HG02885 (cell line): Measurements from ENCODE around the gene PTPRT.

Experiments used
- ATAC-seq: cut with Tn5 transposase; IDR thresholded peaks from one replicate; pipeline ENCODE4 v1.9.1; 2021; ENCODE audit warnings: mild to moderate bottlenecking; ENCODE audit not compliant: unreplicated experiment, poor library complexity

The PTPRT gene

DNA sequence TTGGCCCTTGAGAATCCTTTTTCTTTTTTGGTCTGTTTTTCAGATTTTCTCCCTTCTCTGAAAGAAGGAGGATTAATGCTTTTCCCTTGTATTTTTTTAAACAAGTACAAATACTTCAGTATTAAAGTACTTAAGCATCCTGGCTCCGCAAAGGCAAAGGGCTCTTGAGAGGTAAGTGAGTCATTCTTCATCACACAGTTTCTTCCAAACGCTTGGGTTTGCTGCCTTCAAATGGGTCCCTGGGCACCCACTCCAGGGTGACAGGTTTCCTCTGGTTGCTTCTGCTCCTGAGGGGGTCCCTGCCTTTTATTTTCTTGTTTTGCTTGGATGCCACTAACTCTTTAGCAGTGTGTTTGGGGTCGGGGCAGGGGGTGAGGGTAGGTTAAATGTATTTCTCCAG, 437.1 kb downstream of the PTPRT start:
- no peak for ATAC-seq

DNA sequence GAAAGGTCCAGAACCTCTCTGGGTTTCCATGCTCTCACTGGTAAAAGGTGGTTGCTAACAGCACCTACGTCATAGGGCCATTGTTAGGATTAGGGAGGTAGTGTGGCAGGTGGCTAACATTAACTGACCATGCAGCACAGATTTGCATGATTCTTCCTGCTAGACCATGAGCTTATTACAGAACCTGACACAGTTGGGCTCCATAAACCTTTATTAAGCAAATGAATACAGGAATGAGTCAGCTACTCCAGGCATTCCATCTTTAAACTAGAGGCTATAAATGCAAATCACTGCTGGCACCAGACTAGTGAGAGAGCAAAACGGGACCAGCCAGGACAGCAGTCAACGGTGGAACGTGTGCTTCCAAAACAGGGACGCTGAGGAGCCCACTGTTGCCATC, 440.1 kb downstream of the PTPRT start:
- no peak for ATAC-seq

DNA sequence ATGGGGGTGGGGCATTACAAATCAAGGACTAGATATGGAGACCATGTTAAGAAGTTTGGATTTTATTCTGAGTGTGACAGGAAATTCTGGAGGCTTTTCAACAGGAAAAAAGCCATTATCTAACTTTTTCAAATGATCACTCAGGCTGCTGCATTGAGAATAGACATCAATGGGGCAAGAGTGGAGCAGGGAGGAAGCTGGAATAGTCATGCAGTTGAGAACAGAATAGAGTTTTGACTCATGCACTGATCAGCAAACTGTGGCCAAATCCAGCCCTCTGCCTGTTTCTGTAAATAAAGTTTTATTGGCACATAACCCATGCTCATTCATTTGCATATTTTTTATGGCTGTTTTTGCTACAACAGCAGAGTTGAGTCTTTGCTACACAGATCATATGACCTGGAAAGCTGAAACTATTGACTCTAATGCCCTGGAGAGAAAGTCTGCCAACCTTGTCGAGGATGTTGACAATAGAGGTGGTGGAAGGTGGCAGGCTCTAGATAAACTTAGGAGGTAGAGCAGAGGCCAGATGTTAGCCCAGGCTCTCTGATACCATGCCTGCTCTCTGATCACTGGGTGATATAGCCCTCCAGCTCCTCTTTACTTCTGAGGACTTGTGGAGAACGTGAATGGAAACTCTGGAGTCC, 441.8 kb downstream of the PTPRT start:
- no peak for ATAC-seq

DNA sequence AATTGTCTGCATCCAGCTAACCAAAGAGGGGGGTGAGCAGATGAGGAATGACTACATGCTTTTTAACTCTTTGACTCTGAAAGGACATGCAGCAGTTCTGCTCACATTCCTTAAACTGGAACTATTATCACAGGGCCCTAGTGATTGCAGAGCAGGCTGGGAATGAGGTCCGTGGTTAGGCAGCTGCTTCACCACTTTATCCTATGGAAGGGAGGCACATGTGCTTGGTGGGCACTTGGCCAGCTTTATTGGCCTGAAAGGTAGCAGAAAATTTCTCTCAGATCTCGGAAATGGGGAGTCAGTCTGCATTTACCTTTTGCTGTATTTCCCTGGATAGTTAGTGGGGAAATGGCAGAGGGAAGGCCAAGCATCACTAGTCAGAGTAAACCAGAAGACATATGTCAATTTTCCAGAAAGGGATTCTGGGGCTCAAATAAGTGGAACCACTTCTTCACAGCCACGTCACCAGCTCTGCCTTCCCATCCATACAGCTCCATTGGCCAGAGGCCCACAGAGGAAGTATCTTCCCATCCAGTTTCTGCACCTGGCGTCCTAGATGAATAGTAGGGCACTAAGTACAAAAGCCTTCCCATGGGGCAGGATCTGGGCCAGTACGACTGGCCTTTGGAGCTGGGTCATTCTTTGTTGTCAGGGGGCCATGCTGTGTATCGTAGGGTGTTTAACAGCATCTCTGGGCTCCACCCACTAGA, 444.8 kb downstream of the PTPRT start:
- ATAC-seq: no peak

GRCh38 chr20:42742926-42743325, 446.8 kb downstream of the PTPRT start:
- ATAC-seq: no peak

DNA sequence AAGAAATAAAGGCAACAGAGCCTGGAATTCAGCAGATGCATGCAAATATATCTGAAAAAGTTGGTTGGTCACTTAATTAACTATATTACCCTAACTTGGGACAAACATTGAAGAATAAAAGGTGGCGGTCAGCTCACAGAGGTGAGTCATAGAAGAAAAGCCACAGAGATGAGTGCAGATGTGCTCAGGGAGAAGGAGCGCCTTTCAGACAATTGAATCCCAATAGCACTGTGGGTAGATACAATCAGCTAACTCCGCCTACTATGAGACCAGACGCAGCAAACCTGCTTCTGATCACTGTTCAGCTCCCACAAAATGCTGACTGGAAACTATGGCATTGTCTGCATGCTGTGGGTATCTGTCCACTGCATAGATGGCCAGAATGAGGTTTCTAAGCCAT, 447.8 kb downstream of the PTPRT start:
- ATAC-seq: no peak

DNA sequence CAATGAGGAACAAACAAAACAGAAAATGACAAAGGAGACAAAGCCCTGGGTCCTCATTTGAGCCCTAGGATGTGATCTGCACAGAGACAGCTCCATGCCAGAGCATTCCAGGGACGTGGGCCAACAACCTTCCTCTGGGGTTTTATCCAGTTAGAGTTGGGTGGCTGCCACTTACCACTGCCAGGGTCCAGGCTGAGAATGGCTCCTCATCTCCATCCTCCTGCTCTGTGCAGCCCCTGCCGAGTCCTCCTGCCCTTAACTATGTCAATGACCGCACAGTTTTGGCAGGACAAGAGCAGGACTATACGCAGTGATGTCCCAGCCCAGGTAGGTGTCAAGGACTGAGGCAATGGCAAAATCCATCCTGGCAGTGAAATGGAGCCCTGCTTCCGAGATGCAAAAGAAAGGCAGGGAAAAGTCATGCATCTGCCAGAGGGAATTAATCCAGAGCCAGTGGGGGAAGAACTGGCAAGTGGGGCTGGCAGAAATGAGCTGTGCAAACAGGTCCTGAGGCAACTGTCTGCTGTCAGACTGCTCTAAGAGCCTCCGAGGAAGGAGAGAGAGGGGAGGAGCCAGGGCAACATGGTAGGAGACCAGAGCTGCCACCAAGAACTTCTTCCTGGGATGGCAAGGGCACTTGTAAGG, 449.4 kb downstream of the PTPRT start:
- no peak for ATAC-seq

GRCh38 chr20:42739683-42740082, 450.0 kb downstream of the PTPRT start:
- ATAC-seq: no peak

DNA sequence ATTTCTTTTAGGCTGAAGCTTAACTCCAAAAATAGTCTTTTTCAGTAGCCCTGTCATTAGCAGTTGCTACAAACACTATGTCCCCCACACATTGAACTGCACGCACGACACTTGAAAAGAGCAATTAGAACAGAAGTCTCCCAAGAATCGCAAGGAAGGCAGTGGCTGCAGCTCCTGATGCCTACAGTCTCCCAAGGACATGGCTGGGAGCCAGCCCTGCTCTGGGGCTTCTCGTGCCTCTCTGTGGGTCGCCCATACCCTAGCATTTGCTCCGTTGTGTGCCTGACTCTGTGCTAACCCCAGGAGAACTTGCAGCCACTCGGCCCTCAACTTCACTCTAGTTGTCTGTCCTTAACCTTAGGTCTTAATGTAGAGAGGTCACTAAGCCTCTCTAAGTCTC, 454.2 kb downstream of the PTPRT start:
- no peak for ATAC-seq

DNA sequence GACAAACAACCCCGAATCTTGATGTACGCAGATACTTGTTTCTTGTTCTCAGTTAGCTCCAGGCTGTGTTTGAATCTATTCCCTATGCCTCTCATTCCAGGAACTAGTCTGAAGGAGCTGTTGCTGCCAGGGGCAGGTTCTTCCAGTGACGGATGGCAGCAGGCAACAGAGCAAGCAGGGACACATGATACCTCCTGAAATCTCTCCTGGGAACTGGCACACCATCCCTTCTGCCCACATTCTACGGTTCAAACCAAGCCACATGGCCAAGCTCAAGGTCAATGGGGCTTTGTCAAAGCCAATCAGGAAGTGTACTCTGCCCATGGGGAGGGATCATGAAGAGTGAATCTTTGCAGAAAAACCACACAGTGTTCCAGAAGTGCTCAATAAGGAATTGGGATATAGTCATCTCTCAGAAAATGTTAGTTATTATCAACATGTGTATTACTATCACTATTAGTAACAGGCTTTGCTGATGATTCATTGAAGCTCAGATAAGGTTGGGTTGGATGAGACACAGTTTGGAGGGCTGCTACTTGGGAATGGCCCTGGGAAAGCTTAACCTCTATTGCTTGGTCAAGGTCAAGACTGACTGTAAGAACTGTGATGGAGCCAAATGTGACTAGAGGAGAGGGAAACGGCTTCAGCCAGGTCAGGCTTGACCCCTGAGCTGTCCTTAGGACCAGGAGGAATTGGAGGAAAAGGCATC, 454.9 kb downstream of the PTPRT start:
- ATAC-seq: no peak

DNA sequence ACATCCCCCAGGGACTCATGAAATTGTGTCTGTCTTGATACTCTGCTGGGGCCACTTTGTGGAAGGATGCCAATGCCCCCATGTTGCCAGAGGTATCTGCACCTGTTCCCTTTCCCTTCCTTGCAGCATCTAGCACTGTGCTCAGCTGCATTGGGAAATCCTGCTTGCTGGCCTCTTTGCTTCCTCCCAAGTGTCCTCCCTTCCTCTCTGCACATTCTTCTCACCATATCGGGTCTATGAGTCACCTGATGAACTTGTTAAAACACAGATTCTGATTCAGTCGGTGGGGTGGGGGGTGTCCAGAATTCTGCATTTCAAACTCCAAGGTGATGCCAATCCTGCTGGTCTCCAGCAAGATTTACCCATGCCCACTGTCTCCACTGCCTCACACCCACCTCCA, 467.8 kb downstream of the PTPRT start:
- ATAC-seq: no peak

- no peak for ATAC-seq
Measured at GRCh38 chr20:42714298-42715141, 475.2 kb downstream of the PTPRT start.

GRCh38 chr20:42708266-42708665, 481.4 kb downstream of the PTPRT start:
- no peak for ATAC-seq

DNA sequence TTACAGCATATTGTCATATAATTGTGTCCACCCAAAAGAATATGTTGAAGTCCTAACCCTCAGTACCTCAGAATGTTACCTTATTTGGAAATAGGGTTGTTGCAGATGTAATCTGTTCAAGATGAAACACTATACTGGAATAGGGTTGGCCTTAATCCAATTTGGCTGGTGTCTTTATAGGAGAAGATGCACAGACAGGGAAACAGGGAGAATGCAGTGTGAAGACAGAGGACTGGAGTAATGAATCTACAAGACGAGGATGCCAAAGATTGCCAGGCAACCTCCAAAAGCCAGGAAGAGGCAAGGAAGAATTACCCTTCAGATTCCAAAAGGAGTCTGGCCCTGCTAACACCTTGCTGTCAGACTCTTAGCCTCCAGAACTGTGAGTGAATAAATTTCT, 482.9 kb downstream of the PTPRT start:
- ATAC-seq: no peak

DNA sequence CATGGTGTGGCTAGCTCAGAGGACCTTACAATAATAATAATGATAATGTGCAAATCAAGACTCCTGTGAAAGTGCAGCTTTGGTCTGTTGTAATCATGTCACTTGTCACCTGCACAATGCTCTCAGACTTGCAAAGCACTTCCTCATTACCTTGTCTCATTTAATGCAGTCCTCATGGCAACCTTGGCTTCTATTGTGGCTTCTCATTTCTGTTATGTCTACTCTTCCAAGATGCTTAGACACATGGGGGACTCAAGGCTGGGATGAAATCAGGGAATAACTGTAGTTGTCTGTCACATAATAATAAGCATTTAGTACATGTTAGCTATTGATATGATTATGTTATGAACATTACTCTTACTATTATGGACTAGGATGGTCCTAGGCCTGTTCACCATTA, 484.2 kb downstream of the PTPRT start:
- ATAC-seq: no peak

DNA sequence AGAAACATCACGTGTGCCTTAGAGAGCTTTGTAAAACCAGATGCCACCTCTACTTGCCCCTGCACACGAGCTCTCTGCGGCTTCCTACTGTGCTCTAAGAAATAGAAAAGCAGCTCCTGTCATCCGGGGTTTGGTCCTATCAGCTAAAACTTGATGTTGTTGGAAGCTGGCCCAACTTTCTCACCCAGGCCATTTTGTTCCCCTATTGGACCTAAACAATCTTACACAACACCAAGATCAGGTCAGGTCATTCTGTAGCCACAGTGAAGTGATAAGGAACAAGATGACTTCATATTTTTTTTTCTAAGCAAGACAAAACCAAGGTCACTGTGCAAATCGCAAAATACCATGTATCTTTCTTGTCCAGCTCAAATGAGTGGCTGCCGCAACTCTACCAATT, 486.0 kb downstream of the PTPRT start:
- no peak for ATAC-seq

GRCh38 chr20:42701948-42702347, 487.8 kb downstream of the PTPRT start:
- ATAC-seq: no peak

DNA sequence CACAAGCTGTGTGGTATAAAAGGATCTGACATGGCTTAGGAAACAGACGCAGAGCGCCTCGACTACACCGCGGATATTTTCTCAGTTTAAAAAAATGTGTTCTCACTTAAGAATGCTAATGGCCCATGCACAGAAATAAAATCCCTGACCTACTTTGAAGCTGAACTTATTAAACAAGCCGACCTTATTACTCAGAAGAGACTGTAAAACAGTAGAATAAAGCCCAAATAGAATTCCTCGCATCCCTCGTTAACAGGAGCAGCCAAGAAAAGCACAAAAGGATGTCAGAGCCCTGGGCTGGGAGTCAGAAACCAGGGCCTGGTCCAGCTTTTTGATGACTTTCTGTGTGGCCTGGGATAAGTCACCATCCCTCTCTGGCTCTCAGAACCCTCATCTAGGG, 489.3 kb downstream of the PTPRT start:
- no peak for ATAC-seq

DNA sequence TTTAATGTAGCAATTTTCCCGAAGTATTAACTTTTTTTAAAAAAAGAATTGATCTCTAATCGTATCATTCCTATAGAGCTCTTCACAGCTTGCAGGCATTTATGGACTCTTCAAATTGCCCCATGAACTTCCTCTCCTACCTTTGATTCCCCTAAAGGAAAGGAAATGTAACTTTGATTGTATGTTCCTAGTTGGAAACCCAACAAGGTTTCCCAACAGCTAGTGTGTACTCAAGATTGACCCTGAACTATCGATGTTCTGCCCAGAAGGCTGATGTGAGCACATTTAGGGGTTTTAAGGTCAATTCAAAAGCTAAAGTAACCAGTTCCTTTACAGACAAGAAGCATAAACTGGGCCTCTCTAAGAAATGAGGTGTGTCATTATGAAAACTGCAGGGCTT, 491.7 kb downstream of the PTPRT start:
- ATAC-seq: no peak

GRCh38 chr20:42690842-42691437, 498.8 kb downstream of the PTPRT start:
- no peak for ATAC-seq
